ENCODE data around the gene EVX1.

EVX1 gene

GRCh38 chr7:27235387-27236311, 7.0 kb upstream of the EVX1 start:
- DNase-seq (ENCODE audit: low read depth) = no peak

GRCh38 chr7:27237735-27238334, 4.8 kb upstream of the EVX1 start:
- no peak for DNase-seq (ENCODE audit: low read depth)

- DNase-seq (ENCODE audit: low read depth) = no peak
Measured at GRCh38 chr7:27238979-27239386, 3.6 kb upstream of the EVX1 start.

- no peak for DNase-seq (ENCODE audit: low read depth)
Measured at GRCh38 chr7:27239387-27240014, 3.1 kb upstream of the EVX1 start.

- no peak for DNase-seq (ENCODE audit: low read depth)
Measured at GRCh38 chr7:27240015-27240731, 2.4 kb upstream of the EVX1 start.

GRCh38 chr7:27241189-27242056, 1.2 kb upstream of the EVX1 start:
- no peak for DNase-seq (ENCODE audit: low read depth)

- no peak for DNase-seq (ENCODE audit: low read depth)
Measured at GRCh38 chr7:27242154-27242553, 448 bp upstream of the EVX1 start.

- DNase-seq (ENCODE audit: low read depth) = no peak
Measured at GRCh38 chr7:27243340-27244163, 950 bp downstream of the EVX1 start.

GRCh38 chr7:27244488-27245123, 2.0 kb downstream of the EVX1 start:
- no peak for DNase-seq (ENCODE audit: low read depth)

- DNase-seq (ENCODE audit: low read depth) = no peak
Measured at GRCh38 chr7:27245124-27245797, 2.7 kb downstream of the EVX1 start.

- DNase-seq (ENCODE audit: low read depth) = no peak
Measured at GRCh38 chr7:27245798-27246691, 3.4 kb downstream of the EVX1 start.

GRCh38 chr7:27247000-27247399, 4.4 kb downstream of the EVX1 start:
- DNase-seq (ENCODE audit: low read depth) = no peak

GRCh38 chr7:27247452-27248426, 5.1 kb downstream of the EVX1 start:
- DNase-seq (ENCODE audit: low read depth) = no peak

GRCh38 chr7:27248427-27248806, 5.8 kb downstream of the EVX1 start:
- no peak for DNase-seq (ENCODE audit: low read depth)

GRCh38 chr7:27248911-27249723, 6.5 kb downstream of the EVX1 start:
- DNase-seq (ENCODE audit: low read depth) = no peak
